Right cardiac atrium (tissue), 5 donors: ENCODE measurements around the gene TGFB3. TPM values are rescaled to one million over a fixed set of nuclear protein-coding genes. Genes with fewer than 3 reads are reported as not detected.
A peak's percentile ranks its signal among the peaks of the same experiment; 100 is the strongest.
"Not testable (repeated sequence)": the region's sequence is repeated elsewhere in the genome, so short reads cannot be mapped to it uniquely, and the experiment has no call there.

Experiments
- ATAC-seq, 2 donors: fragments of 200-7000 bp; cut with Tn5 transposase; one replicate each; pipeline versions ENCODE4 v1.8.0 to v1.9.1; 2020; ENCODE audit warnings: moderate library complexity in 2 of 2, mild to moderate bottlenecking in 1 of 2
- DNase-seq, 3 donors: peaks; one replicate each; pipeline ENCODE4 v3.0.0-alpha.2; 2020
- H3K27ac ChIP-seq: one replicate; pipeline ENCODE4 v1.5.1; 2013; ENCODE audit warnings: mild to moderate bottlenecking, low read length, control low read depth, moderate library complexity
- H3K27me3 ChIP-seq: one replicate; pipeline ENCODE4 v1.6.1; 2013; ENCODE audit not compliant: control insufficient read depth, insufficient read depth
- H3K4me1 ChIP-seq: one replicate; pipeline ENCODE4 v1.6.1; 2013; ENCODE audit warnings: low read length; ENCODE audit not compliant: control insufficient read depth, insufficient read depth
- H3K4me3 ChIP-seq: one replicate; pipeline ENCODE4 v1.5.1; 2013; ENCODE audit warnings: low read length, control low read depth
- H3K9me3 ChIP-seq: one replicate; pipeline ENCODE4 v1.6.1; 2013; ENCODE audit warnings: low read length; ENCODE audit not compliant: control insufficient read depth
- WGBS: extraction: QIAGEN DNeasy Blood & Tissue Kit; methylation state at CpG from one replicate; pipeline ENCODE4 v1.1.7; 2013; 5-methylcytosine and 5-hydroxymethylcytosine counted together
- intact Hi-C, 4 donors: fragments of 100-400 bp; cut with DNase I; formaldehyde crosslinking; loops; one replicate each; pipeline versions ENCODE4 v1.11.0 to v1.14.0; 2022 to 2023
- polyA plus RNA-seq: library from polyadenylated mRNA; stranded (reverse); fragments of 200-250 nt; gene quantifications from one replicate; pipeline ENCODE4 v1.2.3, GENCODE V29; 2013
- total RNA-seq, 4 donors: library from RNA; stranded (reverse); fragmentation: NEBNext Ultra II Directional; extraction: Animal tissue kit (Norgen Biotek cat#: 25700); gene quantifications; one replicate each; pipeline ENCODE4 v1.2.1, GENCODE V29; 2021
- donor health status: healthy with polysubstance abuse.
- donor health status: DM: no; HTN: yes; CAD: no.
- donor health status: DM: no; HTN: no; CAD: no.
- donor health status: DM: no; HTN: yes; CAD: no; lungs with severe emphysema.
- donor health status: DM: yes; HTN: yes; CAD: no.

Gene TGFB3
- total and polyA plus RNA-seq, 5 donors = 18.0 to 76.3 (median 38.0) TPM

DNA sequence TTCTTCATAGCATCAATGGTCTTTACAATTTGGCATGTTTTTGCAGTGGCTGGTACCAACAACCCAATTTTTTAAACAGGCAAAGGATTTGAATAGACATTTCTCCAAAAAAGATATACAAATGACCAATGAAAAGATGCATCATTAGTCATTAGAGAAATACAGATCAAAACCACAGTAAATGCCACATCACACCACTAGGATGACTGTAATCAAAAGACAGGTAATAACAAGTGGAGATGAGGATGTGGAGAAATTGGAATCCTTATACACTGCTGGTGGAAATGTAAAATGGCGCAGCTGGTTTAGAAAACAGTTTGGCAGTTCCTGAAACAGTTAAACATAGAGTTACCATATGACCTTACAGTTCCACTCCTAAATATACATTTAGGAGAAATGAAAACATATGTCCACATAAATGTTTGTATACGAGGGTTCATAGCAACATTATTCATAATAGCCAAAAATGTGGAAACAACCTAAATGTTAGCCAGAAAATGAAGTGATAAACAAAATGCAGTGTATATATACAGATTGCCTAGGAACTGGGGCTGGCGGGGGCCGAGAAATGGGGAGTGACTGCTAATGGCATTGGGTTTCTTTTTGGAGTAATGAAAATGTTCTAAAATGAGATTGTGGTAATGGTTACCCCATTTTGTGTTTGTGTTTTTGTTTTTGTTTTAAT, 55.2 kb downstream of the TGFB3 start:
- ATAC-seq (no peak), DNase-seq (no peak)
- H3K4me1 ChIP-seq = no peaks in the 10 kb centered on the region
- no peaks in the 10 kb centered on the region for H3K9me3 ChIP-seq
- intact Hi-C loops = no loop called here
- H3K27me3 ChIP-seq = no peaks in the 10 kb centered on the region
- 96% methylated on average over 4 of the region's 4 CpGs for WGBS
- H3K4me3 ChIP-seq = no peak overlapping the region
- H3K27ac ChIP-seq = no peak overlapping the region

DNA sequence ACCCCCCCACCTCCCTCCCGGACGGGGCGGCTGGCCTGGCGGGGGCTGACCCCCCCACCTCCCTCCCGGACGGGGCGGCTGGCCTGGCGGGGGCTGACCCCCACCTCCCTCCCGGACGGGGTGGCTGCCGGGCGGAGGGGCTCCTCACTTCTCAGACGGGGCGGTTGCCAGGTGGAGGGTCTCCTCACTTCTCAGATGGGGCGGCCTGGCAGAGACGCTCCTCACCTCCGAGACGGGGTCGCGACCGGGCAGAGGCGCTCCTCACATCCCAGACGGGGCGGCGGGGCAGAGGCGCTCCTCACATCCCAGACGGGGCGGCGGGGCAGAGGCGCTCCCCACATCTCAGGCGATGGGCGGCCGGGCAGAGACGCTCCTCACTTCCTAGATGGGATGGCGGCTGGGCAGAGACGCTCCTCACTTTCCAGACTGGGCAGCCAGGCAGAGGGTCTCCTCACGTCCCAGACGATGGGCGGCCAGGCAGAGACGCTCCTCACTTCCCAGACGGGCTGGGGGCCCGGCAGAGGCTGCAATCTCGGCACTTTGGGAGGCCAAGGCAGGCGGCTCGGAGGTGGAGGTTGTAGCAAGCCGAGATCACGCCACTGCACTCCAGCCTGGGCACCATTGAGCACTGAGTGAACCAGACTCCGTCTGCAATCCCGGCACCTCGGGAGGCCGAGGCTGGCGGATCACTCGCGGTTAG, 56.5 kb downstream of the TGFB3 start:
- WGBS = 98% methylated on average over 44 of the region's 54 CpGs
- H3K4me3 ChIP-seq, H3K4me1 ChIP-seq, DNase-seq, ATAC-seq, H3K27ac ChIP-seq, intact Hi-C loops, H3K9me3 ChIP-seq, H3K27me3 ChIP-seq: not testable (repeated sequence)

DNA sequence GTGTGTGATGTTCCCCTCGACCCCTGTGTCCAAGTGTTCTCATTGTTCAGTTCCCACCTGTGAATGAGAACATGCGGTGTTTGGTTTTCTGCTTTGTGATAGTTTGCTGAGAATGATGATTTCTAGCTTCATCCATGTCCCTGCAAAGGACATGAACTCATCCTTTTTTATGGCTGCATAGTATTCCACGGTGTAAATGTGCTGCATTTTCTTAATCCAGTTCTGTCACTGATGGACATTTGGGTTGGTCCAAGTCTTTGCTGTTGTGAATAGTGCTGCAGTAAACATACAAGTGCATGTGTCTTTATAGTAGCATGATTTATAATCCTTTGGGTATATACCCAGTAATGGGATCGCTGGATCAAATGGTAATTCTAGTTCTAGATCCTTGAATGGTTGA, 61.4 kb downstream of the TGFB3 start:
- WGBS = 98% methylated on average over 4 of the region's 4 CpGs
- H3K27ac ChIP-seq, H3K4me1 ChIP-seq, ATAC-seq, H3K4me3 ChIP-seq, DNase-seq, H3K9me3 ChIP-seq, intact Hi-C loops, H3K27me3 ChIP-seq: not testable (repeated sequence)

DNA sequence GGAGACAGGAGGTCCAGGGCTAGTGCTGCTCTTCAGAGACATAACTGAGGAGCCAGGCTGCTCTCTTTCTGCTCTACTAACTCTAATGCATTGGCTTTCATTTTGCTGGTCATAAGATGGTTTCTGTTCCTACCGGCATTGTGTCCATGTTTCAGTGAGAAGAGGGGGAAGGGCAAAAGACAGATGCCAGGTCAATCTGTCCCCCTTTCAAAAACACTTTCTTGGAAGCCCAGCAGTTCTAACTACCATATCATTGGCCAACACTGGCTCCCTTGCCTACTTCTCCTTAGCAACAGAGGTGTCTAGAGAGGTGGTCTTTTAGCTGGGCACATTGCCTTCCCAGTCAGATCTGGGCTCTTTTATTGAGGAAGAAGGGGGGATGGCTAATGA, 63.9 kb downstream of the TGFB3 start:
- WGBS = 76% methylated on average over 1 of the region's 1 CpG
- no peak for ATAC-seq

DNA sequence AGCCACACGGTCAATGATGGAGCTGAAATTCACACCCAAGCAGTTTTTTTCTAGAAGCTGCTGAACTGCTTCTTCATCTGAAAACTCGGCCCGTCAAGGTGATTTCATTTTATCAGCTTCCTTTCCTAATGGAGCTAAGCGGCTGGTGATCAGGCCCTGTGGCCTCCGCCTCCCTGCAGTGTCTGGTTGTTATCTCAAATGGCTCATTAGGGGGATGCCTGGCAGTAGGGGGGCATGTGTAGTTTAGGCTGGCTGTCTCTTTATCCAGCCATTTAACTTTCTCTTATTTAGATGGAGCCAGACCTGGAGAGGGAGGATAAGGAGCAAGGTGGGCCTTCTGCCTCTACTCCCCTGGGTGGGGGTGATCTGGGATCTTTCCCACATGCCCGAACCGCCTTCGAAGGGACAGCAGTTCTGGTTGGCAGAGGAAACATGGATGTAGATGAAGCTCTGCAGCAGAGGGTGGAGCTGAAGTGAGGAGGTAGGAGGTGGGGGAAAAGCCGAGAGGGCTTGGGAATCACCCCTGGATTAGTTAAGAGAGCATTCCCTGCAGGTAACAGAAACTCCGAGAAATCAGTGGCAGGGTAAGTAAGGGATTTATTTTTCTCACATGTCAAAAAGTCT, 64.4 kb downstream of the TGFB3 start:
- H3K27ac ChIP-seq = no peak overlapping the region
- intact Hi-C loops = no loop called here
- H3K4me1 ChIP-seq = no peaks in the 10 kb centered on the region
- H3K9me3 ChIP-seq = no peaks in the 10 kb centered on the region
- 86% methylated on average over 10 of the region's 10 CpGs for WGBS
- ATAC-seq (no peak), DNase-seq (no peak)
- no peaks in the 10 kb centered on the region for H3K27me3 ChIP-seq
- H3K4me3 ChIP-seq = no peak overlapping the region

More for the DNA sequence above, 63.9 kb downstream of the TGFB3 start:
- Histone ChIP-seq H3K27ac (no peak overlapping the region), H3K27me3 (no peaks in the 10 kb centered on the region), H3K4me1 (no peaks in the 10 kb centered on the region), H3K9me3 (no peaks in the 10 kb centered on the region), H3K4me3 (no peak overlapping the region)
- intact Hi-C loops = no loop called here
- no peak for DNase-seq

DNA sequence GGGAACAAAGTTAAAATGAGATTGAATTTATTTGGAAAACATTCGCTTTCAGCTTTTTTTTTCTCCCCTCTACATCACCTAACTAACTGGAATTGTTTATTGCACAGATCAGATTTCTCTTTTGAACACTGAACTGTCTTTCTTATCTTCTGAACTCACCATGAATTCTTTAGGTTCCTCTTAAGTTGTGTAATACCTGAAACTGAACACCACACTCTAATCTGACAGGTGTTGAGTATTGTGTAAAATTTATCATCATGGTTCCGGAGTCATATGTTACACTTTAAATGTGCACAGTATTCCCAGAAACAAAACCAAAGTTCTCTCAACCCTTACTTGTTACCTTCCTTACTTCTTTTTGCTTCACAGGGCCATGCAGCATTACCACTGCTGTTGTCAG, 66.8 kb downstream of the TGFB3 start:
- ATAC-seq (no peak), DNase-seq (no peak)
- Histone ChIP-seq H3K9me3 (no peaks in the 10 kb centered on the region), H3K4me3 (no peak overlapping the region), H3K27me3 (no peaks in the 10 kb centered on the region), H3K4me1 (no peaks in the 10 kb centered on the region), H3K27ac (no peak overlapping the region)
- 95% methylated on average over 2 of the region's 2 CpGs for WGBS
- intact Hi-C loops = no loop called here

DNA sequence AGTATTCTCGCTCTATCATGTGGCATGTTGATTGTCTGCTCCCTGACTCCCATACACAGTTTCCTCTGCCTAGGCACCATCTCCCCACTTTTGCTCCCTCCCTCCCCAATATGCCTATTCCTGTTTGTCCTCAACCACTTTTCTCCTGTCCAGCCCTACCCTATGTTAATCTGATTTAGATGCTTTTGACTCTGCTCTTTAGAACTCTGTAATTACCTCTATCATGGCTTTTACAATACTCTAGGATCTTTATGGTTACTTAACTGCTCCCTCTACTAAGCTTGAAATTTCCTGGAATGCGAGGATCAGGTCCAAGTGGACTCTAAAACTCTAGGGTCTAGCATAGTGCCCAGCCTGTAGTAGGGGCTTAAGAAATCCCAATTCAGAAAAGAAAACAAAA, 68.6 kb downstream of the TGFB3 start:
- Histone ChIP-seq H3K27me3 (no peaks in the 10 kb centered on the region), H3K4me1 (no peaks in the 10 kb centered on the region), H3K9me3 (no peaks in the 10 kb centered on the region), H3K27ac (no peak overlapping the region), H3K4me3 (no peak overlapping the region)
- ATAC-seq = no peak
- no peak for DNase-seq
- intact Hi-C loops = no loop called here
- 93% methylated on average over 2 of the region's 2 CpGs for WGBS

DNA sequence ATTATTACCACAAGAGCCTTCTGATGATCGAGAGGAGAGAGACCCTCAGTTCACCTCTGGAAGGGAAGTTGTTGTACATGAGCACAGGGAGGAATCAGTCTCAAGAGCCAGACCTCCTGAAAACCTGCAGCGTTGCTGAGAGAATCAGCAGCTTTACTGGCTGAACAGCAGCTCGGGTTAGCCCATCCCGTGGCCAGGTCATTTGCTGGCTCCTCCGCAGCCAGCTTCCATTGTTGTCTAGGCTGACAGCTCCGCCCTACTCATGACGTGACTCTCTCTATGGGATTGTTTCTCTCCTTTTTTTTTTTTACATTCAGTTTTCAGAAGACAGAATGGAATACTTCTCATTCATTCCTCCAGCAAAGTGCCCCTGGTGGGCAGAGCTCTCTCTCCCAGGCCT, 69.9 kb downstream of the TGFB3 start:
- Histone ChIP-seq H3K4me1 (no peaks in the 10 kb centered on the region), H3K27ac (no peak overlapping the region), H3K9me3 (no peaks in the 10 kb centered on the region), H3K4me3 (no peak overlapping the region), H3K27me3 (no peaks in the 10 kb centered on the region)
- intact Hi-C loops = no loop called here
- DNase-seq = peak in 2 of 3 donors; percentile 52 to 72
- ATAC-seq = peak; percentile 56 to 86
- 41% methylated on average over 7 of the region's 7 CpGs for WGBS

DNA sequence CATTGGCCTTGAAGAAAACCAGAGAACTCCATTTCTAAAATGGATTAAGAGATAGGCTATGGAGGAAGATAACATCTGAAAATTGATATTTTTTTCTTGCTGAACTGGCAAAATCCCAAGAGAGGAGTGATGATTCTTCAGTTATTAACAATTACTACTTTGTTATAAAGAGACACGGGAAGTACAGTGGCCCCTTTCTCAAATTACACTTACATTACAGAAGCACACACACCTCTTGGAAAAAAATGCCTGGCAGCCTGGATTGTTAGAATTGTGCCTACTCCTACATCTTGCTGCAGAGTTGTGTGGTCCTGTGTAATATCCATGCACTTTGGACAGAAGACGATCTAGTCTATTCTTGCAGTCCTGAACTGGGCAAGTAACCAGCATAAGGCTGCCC, 71.7 kb downstream of the TGFB3 start:
- Histone ChIP-seq H3K27ac (no peak overlapping the region), H3K27me3 (no peaks in the 10 kb centered on the region), H3K4me3 (no peak overlapping the region), H3K9me3 (no peaks in the 10 kb centered on the region), H3K4me1 (peaks cover 3% of the 10 kb centered on the region)
- WGBS = 83% methylated on average over 2 of the region's 2 CpGs
- intact Hi-C loops = no loop called here
- ATAC-seq (no peak), DNase-seq (no peak)

DNA sequence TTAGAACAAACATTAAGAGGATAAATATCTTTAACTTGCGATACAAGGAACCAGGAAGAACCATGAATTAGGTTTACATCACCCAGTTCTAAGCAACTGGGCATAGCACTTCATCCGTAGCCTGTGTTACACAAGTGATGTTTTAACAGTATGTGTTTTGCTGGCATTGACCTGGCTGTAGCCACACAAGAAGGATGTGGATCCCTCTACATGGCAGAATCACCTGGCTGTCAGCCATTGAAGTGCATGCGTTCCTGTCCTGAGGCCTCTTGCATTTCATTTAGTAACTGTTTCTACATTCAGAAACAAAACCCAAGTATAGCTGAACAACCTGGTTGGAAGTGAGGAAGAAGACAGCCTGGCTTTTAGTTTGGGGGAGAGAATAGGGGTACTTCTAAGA, 72.2 kb downstream of the TGFB3 start:
- Histone ChIP-seq H3K4me3 (no peak overlapping the region), H3K4me1 (peaks cover 3% of the 10 kb centered on the region), H3K9me3 (no peaks in the 10 kb centered on the region), H3K27ac (no peak overlapping the region), H3K27me3 (no peaks in the 10 kb centered on the region)
- DNase-seq (no peak), ATAC-seq (no peak)
- 85% methylated on average over 3 of the region's 3 CpGs for WGBS
- intact Hi-C loops = loop anchor here in 2 of 4 donors (5.0 to 10.0 kb wide), 2 partner anchors 68 to 195 kb away; no protein-coding TSS in a partner anchor
